GM21423 (cell line): ENCODE measurements around the gene AATK.
"Not testable (repeated sequence)": the region's sequence is repeated elsewhere in the genome, so short reads cannot be mapped to it uniquely, and the experiment has no call there.

ENCODE experiments used
- ATAC-seq: cut with Tn5 transposase; IDR thresholded peaks from one replicate; pipeline ENCODE4 v1.9.1; 2021; ENCODE audit warnings: mild to moderate bottlenecking, moderate library complexity; ENCODE audit not compliant: unreplicated experiment

The AATK gene

DNA sequence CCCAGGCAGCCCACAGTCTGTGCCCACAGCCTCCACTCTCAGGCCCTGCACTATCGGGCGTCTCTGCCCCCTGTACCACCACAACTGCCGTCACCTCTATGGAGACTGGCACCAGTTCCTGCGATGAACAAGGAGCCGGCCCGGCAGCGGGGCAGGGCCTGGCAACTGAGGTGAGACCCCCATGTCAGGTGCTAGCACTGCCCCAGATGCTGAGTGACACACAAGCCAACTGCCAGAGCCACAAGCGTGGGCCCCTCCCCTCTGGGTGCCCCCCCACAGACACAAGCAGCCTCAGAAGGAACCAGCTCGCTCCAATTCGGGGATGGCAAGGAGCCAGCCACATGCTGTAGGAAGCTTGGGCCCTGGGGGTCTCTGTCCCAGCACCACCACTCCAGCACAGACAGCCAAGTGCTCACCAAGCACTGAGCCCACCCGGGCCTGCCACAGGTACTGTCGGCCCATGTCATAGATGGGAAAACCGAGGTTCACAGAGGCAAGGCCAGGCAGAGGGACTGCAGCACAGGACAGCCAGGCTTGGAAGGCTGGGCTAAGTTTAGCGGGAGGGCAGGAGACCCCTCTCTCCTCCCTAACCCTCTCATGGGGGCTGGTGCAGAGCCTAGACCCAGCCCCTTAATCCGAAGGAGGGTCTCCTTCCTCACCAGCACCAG, 2.2 kb downstream of the AATK start:
- no peak for ATAC-seq

DNA sequence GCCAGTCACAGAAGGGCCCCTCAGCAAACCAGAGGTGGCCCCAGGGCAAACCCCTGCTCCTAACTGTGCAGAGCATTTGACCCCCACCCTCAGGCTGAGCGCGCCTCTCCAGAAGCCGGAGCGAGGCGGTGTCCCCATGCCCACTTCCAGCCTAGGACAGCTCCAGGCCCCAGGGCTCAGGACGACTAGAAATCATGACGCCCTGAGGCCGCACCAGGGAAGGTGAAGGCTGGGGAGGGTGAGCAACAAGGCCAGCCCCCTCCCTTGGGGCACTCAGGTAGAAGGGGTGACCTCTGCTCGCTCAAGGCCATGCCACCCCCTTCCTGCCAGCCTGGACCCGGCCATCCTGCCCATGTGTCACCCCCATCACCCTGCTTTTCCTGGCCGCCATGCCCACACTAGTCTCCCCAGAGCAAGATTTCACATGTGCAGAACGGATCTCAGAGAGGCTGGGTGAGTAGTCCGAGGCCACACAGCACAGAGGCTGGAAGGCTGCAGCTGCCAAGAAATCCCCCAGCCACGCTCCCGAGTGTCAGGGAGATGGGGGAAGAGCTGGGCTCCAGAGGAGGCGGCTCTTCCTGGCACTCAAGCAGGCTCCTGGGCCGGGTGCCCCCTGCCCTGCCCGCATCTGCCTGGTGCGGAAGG, 2.8 kb downstream of the AATK start:
- no peak for ATAC-seq

- ATAC-seq = no peak
These were observed 3.5 kb downstream of the AATK start for GRCh38 chr17:81162491-81162890.

GRCh38 chr17:81161972-81162371, 4.0 kb downstream of the AATK start:
- ATAC-seq = no peak

GRCh38 chr17:81161536-81161935, 4.5 kb downstream of the AATK start:
- ATAC-seq = no peak

DNA sequence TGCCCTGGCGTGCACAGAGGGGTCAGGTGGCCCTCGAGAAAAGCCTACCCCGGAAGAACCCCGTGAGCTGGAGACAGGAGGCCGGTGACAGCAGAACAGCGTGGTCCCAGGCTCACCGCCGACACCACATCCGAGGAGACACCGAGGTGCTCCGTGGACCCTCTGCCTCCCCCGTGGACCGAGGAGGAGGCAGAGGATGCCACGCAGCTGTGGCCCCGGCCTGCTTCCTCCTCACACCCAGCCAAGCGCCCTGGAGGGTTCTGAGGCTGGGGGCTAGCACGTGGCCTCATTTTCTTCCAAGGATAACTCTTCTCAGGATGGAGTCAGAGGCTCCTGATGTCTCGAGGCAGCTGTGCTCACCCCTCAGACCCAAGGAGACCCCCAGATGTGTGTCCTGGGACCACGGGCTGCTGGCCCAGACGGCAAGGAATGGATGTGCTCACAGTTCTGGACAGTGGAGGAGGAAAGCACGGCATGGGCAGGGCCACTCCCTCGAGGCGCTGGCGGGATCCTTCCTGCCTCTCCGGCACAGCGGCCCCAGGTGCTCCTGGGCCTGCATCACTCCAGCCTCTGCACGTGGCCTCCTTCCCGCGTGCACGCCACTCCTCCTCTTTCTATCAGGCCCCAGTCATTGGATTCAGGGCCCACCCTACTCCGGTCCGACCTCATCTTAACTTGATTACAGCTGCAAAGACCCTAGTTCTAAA, 5.1 kb downstream of the AATK start:
- no peak for ATAC-seq

DNA sequence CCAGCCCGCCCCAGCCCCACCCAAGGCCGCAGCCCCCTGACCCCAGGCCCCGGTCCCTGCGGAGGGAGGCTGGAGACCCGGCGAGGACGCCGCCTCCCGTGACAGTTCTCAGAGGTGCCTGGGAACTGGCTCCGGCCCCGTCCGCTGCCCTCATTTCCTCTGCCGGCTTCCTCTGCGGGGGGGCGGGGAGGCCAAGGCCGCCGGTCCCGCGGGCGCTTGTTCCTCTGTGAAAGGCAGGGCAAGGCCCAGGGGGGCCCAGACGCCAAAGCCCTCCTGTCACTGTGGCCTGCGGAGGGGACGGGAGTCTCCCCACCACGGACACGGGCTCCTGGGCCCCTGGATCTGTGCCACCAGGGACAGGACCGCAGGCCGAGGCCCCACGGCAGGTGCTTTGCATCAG, 5.7 kb downstream of the AATK start:
- no peak for ATAC-seq

- no peak for ATAC-seq
These were observed 6.3 kb downstream of the AATK start for GRCh38 chr17:81159611-81160265.

- ATAC-seq = no peak
These were observed 7.1 kb downstream of the AATK start for GRCh38 chr17:81158688-81159590.

GRCh38 chr17:81157848-81158687, 8.0 kb downstream of the AATK start:
- no peak for ATAC-seq

DNA sequence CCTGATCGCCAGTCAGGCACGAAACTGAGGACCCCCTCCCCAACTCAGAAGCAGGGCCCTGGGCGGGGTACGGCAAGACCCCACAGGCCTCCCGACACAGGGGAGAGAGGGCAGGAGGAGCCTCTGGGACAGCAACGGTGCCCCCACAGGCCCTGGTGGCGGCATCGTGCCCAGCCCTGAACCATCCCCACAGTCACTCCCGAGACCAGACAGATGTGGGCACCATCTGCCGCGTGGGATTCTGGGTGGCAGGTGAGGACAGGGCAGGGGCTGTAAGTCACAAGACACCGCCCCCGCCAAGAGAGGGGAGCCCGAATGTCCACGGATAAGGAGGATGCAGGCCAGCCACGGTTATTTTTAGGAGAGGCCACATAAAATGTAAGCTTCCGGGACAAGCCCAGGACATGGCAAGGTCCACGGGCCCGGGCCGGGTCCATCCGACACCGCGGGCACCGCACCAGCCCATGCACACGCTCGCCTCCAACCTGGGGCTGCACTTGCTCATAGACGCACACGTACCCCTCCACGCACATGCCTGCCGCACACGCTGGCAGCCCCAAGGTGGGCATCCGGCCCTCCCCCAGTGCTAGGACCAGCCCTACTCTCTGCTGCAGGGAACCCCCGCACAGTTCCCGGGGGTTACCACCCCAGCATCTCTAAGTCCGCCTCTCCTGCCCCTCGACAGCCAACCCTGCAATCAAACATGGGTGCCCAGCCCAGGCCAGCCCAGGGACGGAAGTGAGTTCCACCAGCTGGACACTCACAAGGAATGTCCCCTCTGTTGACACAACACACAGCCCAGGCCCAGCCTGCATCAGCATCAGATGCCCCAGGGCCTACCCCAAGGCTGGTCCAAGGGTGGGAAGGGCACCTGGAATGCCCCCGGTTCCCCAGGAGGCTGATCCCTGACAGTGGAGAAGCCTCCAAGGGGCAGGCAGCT, 8.9 kb downstream of the AATK start:
- ATAC-seq = no peak

- ATAC-seq = no peak
These were observed 11.1 kb downstream of the AATK start for GRCh38 chr17:81154961-81155360.

DNA sequence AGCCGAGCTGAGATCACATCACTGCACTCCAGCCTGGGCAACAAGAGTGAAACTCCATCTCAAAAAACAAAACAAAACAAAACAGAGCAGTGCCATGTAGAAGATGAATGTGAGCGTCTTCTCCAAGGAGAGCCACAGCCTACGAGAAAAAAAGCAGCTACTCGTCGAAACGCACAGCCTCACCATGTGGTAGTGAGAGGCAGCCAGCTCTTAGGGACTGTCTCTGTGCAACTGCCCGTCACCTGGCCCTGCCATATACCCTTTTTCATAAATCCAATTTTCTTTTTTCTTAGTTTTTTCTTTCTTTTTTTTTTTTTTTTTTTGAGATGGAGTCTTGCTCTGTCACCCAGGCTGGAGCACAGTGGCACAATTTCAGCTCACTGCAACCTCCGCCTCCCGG, 12.0 kb downstream of the AATK start:
- ATAC-seq = not testable (repeated sequence)

DNA sequence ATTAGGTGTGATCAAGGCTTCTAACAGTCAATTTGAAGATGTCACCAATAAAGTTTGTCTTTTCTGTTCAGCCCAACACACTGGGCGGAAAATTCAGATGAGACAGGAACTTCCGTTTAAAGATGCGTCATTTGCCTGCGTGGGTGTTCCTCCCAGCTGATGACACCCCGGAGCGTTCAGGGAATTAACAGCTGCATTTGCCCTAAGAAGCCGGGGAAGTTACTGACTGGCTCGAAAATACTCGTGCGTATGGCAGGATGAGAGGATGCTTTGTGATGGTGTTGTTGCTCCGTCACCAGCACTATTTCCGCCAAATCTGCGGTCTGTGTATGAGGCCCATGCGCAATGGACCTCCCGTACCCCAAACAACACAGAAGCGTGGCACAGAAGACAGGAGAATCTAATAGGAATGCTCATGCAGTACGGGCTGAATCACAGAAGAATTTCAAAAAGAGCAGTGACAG, 12.6 kb downstream of the AATK start:
- no peak for ATAC-seq

- ATAC-seq = no peak
These were observed 13.7 kb downstream of the AATK start for GRCh38 chr17:81152288-81152828.

- ATAC-seq = no peak
These were observed 14.7 kb downstream of the AATK start for GRCh38 chr17:81151278-81151677.

DNA sequence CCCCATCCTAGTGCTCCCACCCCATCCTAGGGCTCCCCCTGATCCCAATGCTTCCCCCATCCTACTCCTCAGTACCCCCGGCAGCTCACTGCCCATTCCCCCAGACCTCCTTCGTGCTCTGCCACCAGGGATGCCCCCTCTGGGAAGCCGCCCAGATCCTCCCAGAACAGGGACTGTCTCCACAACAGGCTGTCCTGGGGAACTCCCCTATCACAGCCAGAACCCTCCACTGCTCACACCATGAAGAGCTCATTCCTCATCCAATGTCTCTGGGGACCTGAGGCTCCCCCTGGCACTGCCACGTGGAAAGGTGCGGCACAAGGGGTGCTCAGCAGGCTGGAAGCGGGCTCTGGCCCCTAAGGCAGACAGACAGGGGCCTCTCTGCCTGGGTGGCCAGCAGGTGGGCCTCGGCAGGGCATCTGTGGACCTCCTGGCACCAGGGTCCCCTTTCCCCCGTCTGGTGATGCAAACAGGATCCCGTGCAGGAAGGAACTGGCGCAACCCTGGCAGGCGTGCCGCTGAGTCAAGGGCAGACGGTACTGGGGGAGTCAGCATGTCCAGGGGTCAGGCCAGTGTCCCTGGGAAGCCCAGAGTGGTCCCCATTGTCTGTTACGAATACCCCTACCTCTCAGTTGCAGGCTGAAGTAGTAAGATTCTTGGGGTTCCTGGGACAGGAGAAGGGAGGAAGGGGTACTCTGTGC, 15.5 kb downstream of the AATK start:
- no peak for ATAC-seq
